ENCODE measurements around the gene NPIPA5. TPM values are rescaled to one million over a fixed set of nuclear protein-coding genes. Genes with fewer than 3 reads are reported as not detected.
"Not testable (repeated sequence)": the region's sequence is repeated elsewhere in the genome, so short reads cannot be mapped to it uniquely, and the experiment has no call there.

The NPIPA5 gene
- total and polyA plus RNA-seq, 2 donors = 5.8 to 9.3 TPM

DNA sequence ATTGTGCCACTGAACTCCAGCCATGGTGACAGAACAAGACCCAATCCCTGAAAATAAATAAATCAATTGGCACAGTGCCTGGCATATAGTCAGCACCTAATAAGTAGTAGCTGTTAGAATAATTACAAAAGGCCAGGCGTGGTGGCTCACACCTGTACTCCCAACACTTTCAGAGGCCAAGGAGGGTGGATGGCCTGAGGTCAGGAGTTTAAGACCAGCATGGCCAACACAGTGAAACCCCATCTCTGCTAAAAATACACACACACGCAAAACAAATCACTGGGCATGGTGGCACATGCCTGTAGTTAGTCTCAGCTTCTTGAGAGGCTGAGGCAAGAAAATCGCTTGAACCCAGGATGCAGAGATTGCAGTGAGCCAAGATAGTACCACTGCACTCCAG is 25.2 kb downstream of the NPIPA5 start:
- not testable (repeated sequence) for H3K36me3 ChIP-seq (ENCODE audit: control insufficient read depth in 2 of 2, insufficient read depth in 2 of 2, low read length in 1 of 2); H3K4me1 ChIP-seq (ENCODE audit: control insufficient read depth in 2 of 2, insufficient read depth in 2 of 2, low read length in 2 of 2); H3K27ac ChIP-seq (ENCODE audit: low read depth in 1 of 2, low read length in 1 of 2); DNase-seq (ENCODE audit: low read depth in 6 of 9, low spot score in 9 of 9); H3K9me3 ChIP-seq (ENCODE audit: control insufficient read depth in 2 of 2, insufficient read depth in 1 of 2, low read length in 1 of 2); H3K27me3 ChIP-seq (ENCODE audit: control insufficient read depth in 2 of 2, insufficient read depth in 1 of 2, low read length in 1 of 2); H3K4me3 ChIP-seq (ENCODE audit: low read length in 2 of 2)
- 92% methylated on average over 1 of the region's 3 CpGs for WGBS

DNA sequence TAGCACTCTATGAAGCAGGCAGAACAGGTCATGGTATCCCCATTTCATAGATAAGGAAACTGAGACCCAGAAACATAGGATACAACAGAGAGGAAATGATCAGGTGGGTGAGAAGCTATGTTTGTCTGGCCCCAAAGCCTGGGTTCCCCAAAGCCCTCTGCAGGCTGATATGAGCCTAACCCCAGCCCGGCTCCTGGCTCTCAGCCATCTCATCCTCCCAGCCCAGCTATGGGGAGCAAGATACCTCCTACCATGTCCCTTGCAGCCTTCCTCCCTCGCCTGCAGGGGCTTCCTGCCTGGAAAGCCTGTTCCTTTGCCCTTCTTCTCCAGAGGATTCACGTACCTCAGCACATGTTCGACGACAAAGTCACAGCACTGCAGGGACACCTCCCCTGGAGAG is 26.3 kb downstream of the NPIPA5 start:
- H3K27me3 ChIP-seq (ENCODE audit: control insufficient read depth in 2 of 2, insufficient read depth in 1 of 2, low read length in 1 of 2); DNase-seq (ENCODE audit: low read depth in 6 of 9, low spot score in 9 of 9); H3K9me3 ChIP-seq (ENCODE audit: control insufficient read depth in 2 of 2, insufficient read depth in 1 of 2, low read length in 1 of 2); H3K4me1 ChIP-seq (ENCODE audit: control insufficient read depth in 2 of 2, insufficient read depth in 2 of 2, low read length in 2 of 2); H3K4me3 ChIP-seq (ENCODE audit: low read length in 2 of 2); H3K36me3 ChIP-seq (ENCODE audit: control insufficient read depth in 2 of 2, insufficient read depth in 2 of 2, low read length in 1 of 2); H3K27ac ChIP-seq (ENCODE audit: low read depth in 1 of 2, low read length in 1 of 2): not testable (repeated sequence)
- no CpG with 5 or more reads among the region's 5 CpGs for WGBS

DNA sequence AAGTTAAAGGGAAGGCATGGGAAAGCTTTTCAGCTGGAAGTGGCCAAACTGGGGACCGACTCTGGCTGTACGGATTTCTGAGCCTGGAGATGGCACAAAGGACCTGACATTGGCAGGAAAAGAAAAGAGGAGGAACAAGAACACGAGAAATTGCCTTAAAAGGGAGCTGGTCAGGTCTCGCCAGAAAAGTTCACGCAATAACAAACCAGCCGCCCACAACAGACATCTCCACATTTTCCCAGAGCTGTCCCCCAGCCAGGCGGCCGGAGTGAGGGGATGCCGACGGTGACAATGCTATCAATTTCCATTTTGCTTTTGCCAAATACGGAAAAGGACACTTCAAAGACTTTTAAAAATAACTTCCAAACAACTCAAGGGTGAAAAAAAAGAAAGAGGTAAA is 26.8 kb downstream of the NPIPA5 start:
- DNase-seq (ENCODE audit: low read depth in 6 of 9, low spot score in 9 of 9); H3K4me1 ChIP-seq (ENCODE audit: control insufficient read depth in 2 of 2, insufficient read depth in 2 of 2, low read length in 2 of 2); H3K9me3 ChIP-seq (ENCODE audit: control insufficient read depth in 2 of 2, insufficient read depth in 1 of 2, low read length in 1 of 2); H3K36me3 ChIP-seq (ENCODE audit: control insufficient read depth in 2 of 2, insufficient read depth in 2 of 2, low read length in 1 of 2); H3K27ac ChIP-seq (ENCODE audit: low read depth in 1 of 2, low read length in 1 of 2); H3K27me3 ChIP-seq (ENCODE audit: control insufficient read depth in 2 of 2, insufficient read depth in 1 of 2, low read length in 1 of 2); H3K4me3 ChIP-seq (ENCODE audit: low read length in 2 of 2): not testable (repeated sequence)
- no CpG with 5 or more reads among the region's 11 CpGs for WGBS

DNA sequence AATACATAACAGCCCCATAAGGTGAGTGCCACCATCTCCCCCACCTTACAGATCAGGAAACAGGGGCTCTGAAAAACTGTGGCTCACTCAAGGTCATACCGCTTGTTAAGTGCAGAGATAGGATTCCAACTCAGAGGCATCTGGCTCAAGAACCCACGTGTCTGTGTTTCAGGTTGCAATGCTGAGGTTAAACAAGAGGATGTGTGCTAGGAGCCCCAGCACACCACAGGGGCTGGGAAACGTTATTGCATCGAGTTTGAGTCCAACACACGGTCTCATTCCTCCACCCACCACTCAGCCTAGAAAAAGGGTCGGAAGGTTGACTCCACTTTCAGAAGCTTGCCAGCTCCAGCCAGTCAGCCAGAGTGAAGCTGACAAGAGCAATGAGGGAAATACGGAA is 29.4 kb downstream of the NPIPA5 start:
- H3K27me3 ChIP-seq (ENCODE audit: control insufficient read depth in 2 of 2, insufficient read depth in 1 of 2, low read length in 1 of 2); H3K36me3 ChIP-seq (ENCODE audit: control insufficient read depth in 2 of 2, insufficient read depth in 2 of 2, low read length in 1 of 2); H3K27ac ChIP-seq (ENCODE audit: low read depth in 1 of 2, low read length in 1 of 2); DNase-seq (ENCODE audit: low read depth in 6 of 9, low spot score in 9 of 9); H3K4me1 ChIP-seq (ENCODE audit: control insufficient read depth in 2 of 2, insufficient read depth in 2 of 2, low read length in 2 of 2); H3K9me3 ChIP-seq (ENCODE audit: control insufficient read depth in 2 of 2, insufficient read depth in 1 of 2, low read length in 1 of 2); H3K4me3 ChIP-seq (ENCODE audit: low read length in 2 of 2): not testable (repeated sequence)
- no CpG with 5 or more reads among the region's 7 CpGs for WGBS

DNA sequence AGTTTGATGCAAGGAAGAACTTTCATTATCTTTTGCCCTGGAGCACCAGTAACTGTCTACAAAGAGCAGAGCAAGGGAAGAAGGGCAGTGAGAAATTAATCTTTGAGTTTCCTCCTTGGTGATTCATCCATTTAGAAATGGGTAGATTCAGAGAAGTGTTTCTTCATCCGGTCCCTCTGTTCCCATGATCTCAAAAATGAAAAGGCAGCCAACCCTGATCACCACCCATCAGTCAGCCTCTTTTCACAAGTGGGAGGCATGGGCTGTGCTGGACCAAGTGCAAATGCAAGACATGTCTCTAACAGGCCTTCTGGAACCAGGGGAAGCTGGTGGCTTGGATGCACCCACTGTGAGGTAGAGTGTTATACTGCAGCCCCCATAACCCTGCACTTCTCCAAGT is 35.8 kb downstream of the NPIPA5 start:
- not testable (repeated sequence) for H3K27ac ChIP-seq (ENCODE audit: low read depth in 1 of 2, low read length in 1 of 2); H3K27me3 ChIP-seq (ENCODE audit: control insufficient read depth in 2 of 2, insufficient read depth in 1 of 2, low read length in 1 of 2); H3K36me3 ChIP-seq (ENCODE audit: control insufficient read depth in 2 of 2, insufficient read depth in 2 of 2, low read length in 1 of 2); H3K4me1 ChIP-seq (ENCODE audit: control insufficient read depth in 2 of 2, insufficient read depth in 2 of 2, low read length in 2 of 2); H3K4me3 ChIP-seq (ENCODE audit: low read length in 2 of 2); DNase-seq (ENCODE audit: low read depth in 6 of 9, low spot score in 9 of 9); H3K9me3 ChIP-seq (ENCODE audit: control insufficient read depth in 2 of 2, insufficient read depth in 1 of 2, low read length in 1 of 2)
- WGBS = no CpG with 5 or more reads among the region's 1 CpG

DNA sequence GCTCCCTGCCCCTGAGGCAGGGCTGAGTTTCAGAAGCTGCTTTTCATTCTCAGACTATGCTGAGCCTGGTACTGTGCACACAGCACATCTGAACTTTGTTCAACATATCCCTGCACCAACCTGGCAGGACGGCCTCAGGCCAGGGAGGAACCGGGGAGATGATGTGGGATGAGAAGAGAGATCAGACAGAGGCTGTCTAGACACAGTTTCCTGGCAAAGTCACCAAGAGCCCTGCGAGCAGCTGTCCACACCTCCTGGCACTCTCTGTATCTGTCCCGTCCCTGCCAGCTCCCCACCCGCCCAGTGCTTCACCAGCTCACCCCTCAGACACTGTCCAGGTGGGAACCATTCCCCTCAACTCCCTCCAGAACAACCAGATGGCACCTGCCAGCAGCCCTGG is 39.1 kb downstream of the NPIPA5 start:
- H3K4me1 ChIP-seq (ENCODE audit: control insufficient read depth in 2 of 2, insufficient read depth in 2 of 2, low read length in 2 of 2) = not testable (repeated sequence)

DNA sequence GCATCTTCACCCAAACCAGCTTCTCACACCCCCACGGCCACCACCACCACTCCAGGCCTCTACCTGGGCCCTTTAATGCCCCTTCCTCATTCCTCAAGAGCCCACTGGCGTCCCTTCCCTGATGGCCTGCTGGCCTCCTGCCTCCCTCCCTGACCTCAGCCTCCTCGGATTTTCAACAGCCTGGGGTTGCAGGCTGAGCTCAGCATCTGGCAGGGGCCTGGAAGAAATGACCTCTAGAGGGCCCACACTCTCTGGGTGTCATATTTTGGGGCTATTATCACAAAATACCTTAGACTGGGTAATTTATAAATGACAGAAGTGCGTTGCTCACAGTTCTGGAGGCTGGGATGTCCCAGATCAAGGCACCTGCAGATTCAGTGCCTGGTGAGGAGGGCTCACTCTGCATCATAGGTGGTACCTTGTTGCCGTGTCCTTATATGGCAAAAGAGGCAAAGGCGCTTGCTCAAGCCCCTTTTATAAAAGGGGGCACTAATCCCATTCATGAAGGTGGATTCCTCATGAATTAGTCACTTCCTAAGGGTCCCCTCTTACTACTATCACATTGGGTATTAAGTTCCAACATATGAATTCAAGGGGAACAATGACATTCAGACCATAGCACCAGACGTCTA is 40.0 kb downstream of the NPIPA5 start:
- WGBS = 95% methylated on average over 2 of the region's 7 CpGs
- H3K27me3 ChIP-seq (ENCODE audit: control insufficient read depth in 2 of 2, insufficient read depth in 1 of 2, low read length in 1 of 2); H3K4me3 ChIP-seq (ENCODE audit: low read length in 2 of 2); H3K27ac ChIP-seq (ENCODE audit: low read depth in 1 of 2, low read length in 1 of 2); H3K36me3 ChIP-seq (ENCODE audit: control insufficient read depth in 2 of 2, insufficient read depth in 2 of 2, low read length in 1 of 2); DNase-seq (ENCODE audit: low read depth in 6 of 9, low spot score in 9 of 9); H3K9me3 ChIP-seq (ENCODE audit: control insufficient read depth in 2 of 2, insufficient read depth in 1 of 2, low read length in 1 of 2); H3K4me1 ChIP-seq (ENCODE audit: control insufficient read depth in 2 of 2, insufficient read depth in 2 of 2, low read length in 2 of 2): not testable (repeated sequence)

More for the DNA sequence above, 39.1 kb downstream of the NPIPA5 start:
- H3K4me3 ChIP-seq (ENCODE audit: low read length in 2 of 2); DNase-seq (ENCODE audit: low read depth in 6 of 9, low spot score in 9 of 9); H3K36me3 ChIP-seq (ENCODE audit: control insufficient read depth in 2 of 2, insufficient read depth in 2 of 2, low read length in 1 of 2); H3K9me3 ChIP-seq (ENCODE audit: control insufficient read depth in 2 of 2, insufficient read depth in 1 of 2, low read length in 1 of 2); H3K27me3 ChIP-seq (ENCODE audit: control insufficient read depth in 2 of 2, insufficient read depth in 1 of 2, low read length in 1 of 2); H3K27ac ChIP-seq (ENCODE audit: low read depth in 1 of 2, low read length in 1 of 2): not testable (repeated sequence)
- WGBS = no CpG with 5 or more reads among the region's 5 CpGs

DNA sequence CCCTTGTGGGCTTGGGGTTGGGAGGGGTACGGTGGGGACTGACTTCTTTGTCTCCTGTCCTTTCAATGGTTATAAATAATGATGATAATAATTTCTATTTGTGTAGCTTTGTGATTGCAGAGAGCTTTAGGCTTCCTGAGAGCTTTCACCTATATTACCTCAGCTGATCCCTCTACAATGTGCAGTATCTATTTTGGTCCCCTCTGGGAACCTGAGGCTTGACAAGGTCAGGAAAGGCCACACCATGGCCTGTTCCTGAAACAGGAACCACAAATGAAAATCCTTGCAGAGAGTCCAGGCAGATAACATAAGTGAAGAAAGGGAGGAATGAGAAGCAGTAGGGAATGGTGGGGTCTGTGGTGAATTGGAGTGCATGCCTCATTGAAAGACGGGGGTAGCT is 42.5 kb downstream of the NPIPA5 start:
- not testable (repeated sequence) for H3K4me1 ChIP-seq (ENCODE audit: control insufficient read depth in 2 of 2, insufficient read depth in 2 of 2, low read length in 2 of 2); H3K9me3 ChIP-seq (ENCODE audit: control insufficient read depth in 2 of 2, insufficient read depth in 1 of 2, low read length in 1 of 2); H3K4me3 ChIP-seq (ENCODE audit: low read length in 2 of 2); DNase-seq (ENCODE audit: low read depth in 6 of 9, low spot score in 9 of 9); H3K27me3 ChIP-seq (ENCODE audit: control insufficient read depth in 2 of 2, insufficient read depth in 1 of 2, low read length in 1 of 2); H3K27ac ChIP-seq (ENCODE audit: low read depth in 1 of 2, low read length in 1 of 2); H3K36me3 ChIP-seq (ENCODE audit: control insufficient read depth in 2 of 2, insufficient read depth in 2 of 2, low read length in 1 of 2)
- no CpG with 5 or more reads among the region's 2 CpGs for WGBS

DNA sequence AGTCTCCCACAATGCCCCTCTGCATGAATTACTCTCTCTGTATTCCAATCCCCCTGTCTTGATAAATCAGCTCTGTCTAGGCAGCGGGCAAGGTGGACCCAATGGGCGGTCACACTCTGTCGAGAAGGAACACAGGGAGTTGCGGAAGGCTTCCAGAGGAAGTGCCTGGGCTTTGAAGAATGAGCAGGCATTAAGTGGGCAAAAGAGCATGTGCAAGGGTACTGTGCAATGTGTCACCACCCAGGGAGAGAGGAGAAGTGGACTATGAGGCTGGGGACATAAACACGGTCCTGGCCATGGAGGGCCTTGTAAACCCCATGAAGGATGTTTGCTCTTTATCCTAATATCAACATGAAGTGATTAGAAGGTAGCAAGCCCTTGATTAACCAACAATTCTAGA is 44.1 kb downstream of the NPIPA5 start:
- not testable (repeated sequence) for H3K4me1 ChIP-seq (ENCODE audit: control insufficient read depth in 2 of 2, insufficient read depth in 2 of 2, low read length in 2 of 2); H3K4me3 ChIP-seq (ENCODE audit: low read length in 2 of 2); DNase-seq (ENCODE audit: low read depth in 6 of 9, low spot score in 9 of 9); H3K27me3 ChIP-seq (ENCODE audit: control insufficient read depth in 2 of 2, insufficient read depth in 1 of 2, low read length in 1 of 2); H3K36me3 ChIP-seq (ENCODE audit: control insufficient read depth in 2 of 2, insufficient read depth in 2 of 2, low read length in 1 of 2); H3K9me3 ChIP-seq (ENCODE audit: control insufficient read depth in 2 of 2, insufficient read depth in 1 of 2, low read length in 1 of 2); H3K27ac ChIP-seq (ENCODE audit: low read depth in 1 of 2, low read length in 1 of 2)
- WGBS = 80% methylated on average over 1 of the region's 5 CpGs

DNA sequence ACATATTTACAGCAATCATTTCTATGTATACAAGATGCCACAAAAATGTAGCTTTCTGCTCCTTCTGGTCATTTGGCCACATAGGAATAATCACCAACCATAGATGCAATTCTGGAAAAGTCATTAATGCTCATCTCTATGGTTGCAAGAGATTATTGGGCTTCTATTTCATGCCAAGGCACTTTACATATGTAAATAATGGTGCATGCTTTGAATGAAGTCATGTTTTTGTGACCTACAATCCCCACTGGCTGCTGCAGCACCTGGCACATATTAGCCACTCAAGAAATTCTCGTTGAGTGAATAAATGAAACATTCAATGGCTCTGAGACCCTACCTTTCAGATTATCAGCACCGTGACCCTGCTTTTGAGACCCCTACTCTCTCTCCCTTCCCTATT is 47.1 kb downstream of the NPIPA5 start:
- no CpG with 5 or more reads among the region's 2 CpGs for WGBS
- H3K4me1 ChIP-seq (ENCODE audit: control insufficient read depth in 2 of 2, insufficient read depth in 2 of 2, low read length in 2 of 2); H3K27ac ChIP-seq (ENCODE audit: low read depth in 1 of 2, low read length in 1 of 2); H3K36me3 ChIP-seq (ENCODE audit: control insufficient read depth in 2 of 2, insufficient read depth in 2 of 2, low read length in 1 of 2); H3K27me3 ChIP-seq (ENCODE audit: control insufficient read depth in 2 of 2, insufficient read depth in 1 of 2, low read length in 1 of 2); H3K4me3 ChIP-seq (ENCODE audit: low read length in 2 of 2); DNase-seq (ENCODE audit: low read depth in 6 of 9, low spot score in 9 of 9); H3K9me3 ChIP-seq (ENCODE audit: control insufficient read depth in 2 of 2, insufficient read depth in 1 of 2, low read length in 1 of 2): not testable (repeated sequence)

Data from thymus (tissue), 11 donors.